ENCODE measurements around the gene OSBPL5.
A peak's percentile ranks its signal among the peaks of the same experiment; 100 is the strongest.
"Not testable (repeated sequence)": the region's sequence is repeated elsewhere in the genome, so short reads cannot be mapped to it uniquely, and the experiment has no call there.

The OSBPL5 gene

DNA sequence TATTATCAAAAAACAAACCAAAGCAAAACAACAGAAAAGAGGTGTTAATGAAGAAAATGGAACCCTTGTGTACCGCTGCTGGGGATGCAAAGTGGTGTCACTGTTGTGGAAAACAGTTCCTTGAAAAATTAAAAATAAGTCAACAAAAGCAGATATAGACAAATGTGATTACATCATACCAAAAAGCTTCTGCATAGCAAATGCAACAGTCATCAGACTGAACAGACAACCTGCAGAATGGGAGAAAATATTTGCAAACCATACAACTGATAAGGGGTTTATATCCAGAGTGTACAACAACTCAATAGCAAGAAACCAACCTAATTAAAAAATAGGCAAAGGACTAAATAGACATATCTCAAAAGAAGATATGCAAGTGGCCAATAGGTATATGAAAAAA, 85.0 kb downstream of the OSBPL5 start:
- no peak for DNase-seq

GRCh38 chr11:3077846-3078440, 87.2 kb downstream of the OSBPL5 start:
- DNase-seq: no peak

- no peak for DNase-seq
Measured at GRCh38 chr11:3077189-3077836, 87.8 kb downstream of the OSBPL5 start.

DNA sequence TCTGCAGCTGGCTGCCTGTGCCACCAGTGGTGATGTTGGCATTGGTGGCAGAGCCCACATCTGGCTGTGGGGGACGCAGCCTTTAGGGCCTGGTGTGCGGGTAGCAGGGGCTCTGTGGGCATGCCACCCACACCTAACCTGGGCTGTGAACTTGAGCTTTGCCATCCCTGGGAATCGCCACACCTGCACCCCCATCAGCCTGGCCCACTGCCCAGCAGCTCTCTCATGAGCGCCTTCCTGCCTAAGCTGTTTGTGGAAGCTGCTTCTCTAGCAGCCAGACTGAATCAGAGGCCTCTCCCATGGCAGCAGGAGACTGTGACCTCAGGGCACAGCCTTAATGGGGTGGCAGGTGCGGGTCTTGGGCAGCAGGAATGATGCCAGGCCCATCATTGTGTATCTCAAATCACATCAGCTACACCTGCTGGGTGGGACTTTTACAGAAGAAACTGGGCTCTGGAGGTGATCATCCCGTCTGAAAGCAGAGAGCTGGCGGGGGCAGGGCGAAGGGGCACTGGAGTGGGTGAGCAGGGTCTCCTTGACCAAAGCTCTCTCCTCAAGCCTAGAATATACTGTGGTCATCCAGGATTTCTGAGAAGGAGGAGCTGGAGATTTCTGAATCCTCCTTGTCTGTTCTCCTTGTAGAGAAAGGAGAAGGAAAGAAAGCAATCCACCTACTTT, 90.1 kb downstream of the OSBPL5 start:
- DNase-seq: no peak

DNA sequence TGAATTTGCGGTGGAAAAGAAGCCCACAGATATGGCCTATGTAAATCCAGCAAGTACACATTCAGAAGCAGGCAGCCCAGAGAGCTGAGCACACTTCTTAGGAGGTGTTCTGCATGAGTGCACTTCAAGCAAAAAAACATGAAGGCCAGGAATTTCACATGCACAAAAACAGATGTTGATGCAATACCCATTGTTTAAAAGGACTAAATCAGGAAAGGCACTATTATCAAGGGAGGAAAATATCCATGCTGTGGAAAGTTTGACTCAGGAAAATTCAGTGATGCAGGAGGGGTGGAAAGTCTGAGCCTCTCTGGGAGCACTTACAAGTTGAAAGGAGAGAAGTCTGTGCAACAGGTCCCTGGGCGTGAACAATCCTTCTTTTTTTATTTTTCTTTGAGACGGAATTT, 92.1 kb downstream of the OSBPL5 start:
- no peak for DNase-seq

GRCh38 chr11:3069425-3069824, 95.7 kb downstream of the OSBPL5 start:
- no peak for DNase-seq

GRCh38 chr11:3066308-3066707, 98.8 kb downstream of the OSBPL5 start:
- DNase-seq: not testable (repeated sequence)

GRCh38 chr11:3064709-3065108, 100.4 kb downstream of the OSBPL5 start:
- not testable (repeated sequence) for DNase-seq

GRCh38 chr11:3063876-3064275, 101.2 kb downstream of the OSBPL5 start:
- DNase-seq: not testable (repeated sequence)

DNA sequence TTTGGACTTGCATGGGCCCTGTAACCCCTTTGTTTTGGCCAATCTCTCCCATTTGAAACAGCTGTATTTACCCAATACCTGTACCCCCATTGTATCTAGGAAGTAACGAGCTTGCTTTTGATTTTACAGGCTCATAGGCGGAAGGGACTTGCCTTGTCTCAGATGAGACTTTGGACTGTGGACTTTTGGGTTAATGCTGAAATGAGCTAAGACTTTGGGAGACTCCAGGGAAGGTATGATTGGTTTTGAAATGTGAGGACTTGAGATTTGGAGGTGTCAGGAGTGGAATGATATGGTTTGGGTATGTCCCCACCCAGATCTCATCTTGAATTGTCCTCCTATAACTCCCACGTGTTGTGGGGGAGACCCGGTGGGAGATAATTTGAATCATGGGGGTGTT, 101.7 kb downstream of the OSBPL5 start:
- not testable (repeated sequence) for DNase-seq

DNA sequence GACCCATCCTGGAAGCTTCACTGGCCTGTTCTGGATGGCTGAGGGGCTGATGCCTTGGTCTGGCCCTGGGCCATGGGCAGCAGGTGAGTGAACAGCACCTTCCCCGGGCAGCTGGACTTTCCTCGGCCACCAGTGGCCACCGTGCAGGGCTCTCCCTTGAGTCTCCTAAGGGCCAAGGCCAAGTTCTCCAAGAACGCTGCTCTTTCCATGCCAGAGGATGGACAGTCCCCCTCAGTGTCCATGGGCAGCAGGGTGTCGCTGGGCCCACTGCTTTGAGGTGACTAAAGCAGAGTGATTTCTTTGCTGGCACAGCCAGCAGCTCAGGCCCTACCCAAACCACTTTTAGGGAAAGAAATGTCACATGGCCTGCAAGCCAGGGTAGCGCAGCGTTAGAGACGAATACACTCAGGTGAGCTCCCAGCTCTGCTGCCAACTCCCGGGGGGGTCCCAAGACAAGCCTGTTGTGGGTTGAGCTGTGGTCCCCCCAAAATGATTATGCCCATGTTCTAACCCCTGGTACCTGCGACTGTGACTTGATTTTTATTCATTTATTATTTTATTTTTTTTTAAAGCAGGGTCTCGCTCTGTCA, 104.6 kb downstream of the OSBPL5 start:
- DNase-seq: no peak

DNA sequence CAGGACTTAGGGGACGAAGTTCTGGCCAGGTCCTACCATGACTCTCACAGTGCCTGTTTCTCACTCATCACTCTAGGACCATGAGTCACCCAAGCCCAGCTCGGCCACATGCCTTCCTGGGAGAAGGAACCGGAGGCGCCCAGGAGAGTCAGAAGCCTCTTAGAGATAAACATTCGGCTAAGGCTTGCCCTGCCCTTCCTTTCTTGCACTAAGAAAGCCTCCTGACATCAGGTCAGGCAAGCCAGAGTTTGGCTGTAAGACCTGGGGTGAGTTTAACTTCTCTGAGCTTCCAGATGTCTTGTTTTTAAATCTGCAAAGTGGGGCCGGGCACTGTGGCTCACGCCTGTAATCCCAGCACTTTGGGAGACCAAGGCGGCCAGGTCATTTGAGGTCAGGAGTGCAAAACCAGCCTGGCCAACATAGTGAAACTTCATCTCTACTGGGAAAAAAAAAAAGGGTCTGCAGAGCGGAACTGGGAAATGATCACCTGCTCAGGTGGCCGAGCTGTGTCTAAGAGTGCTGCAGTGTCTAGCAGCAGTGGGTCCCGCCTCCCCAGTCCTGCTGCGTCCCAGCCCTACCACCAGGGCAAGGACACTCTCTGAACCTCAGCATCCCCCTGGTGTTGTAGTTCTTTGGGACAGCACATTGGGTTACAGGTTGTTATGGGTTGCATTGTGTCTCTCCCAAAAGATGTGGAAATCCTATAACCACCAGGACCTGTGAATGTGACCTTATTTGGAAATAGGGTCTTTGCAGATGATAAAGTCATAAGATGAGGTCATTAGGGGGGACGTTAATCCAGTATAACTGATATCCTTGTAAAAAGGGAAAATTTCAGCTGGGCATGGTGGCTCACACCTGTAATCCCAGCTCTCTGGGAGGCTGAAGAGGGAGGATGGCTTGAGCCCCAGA, 106.1 kb downstream of the OSBPL5 start:
- DNase-seq: peak; percentile 3

- DNase-seq: peak; percentile 70
Measured at GRCh38 chr11:3057069-3057963, 107.8 kb downstream of the OSBPL5 start, which contains the start of gene CARS1. Gene CARS1, minus strand, starts transcription at chr11:3057423. Its CDS starts 56 bp downstream, at chr11:3057367.

GRCh38 chr11:3056296-3057068, 108.6 kb downstream of the OSBPL5 start:
- no peak for DNase-seq

DNA sequence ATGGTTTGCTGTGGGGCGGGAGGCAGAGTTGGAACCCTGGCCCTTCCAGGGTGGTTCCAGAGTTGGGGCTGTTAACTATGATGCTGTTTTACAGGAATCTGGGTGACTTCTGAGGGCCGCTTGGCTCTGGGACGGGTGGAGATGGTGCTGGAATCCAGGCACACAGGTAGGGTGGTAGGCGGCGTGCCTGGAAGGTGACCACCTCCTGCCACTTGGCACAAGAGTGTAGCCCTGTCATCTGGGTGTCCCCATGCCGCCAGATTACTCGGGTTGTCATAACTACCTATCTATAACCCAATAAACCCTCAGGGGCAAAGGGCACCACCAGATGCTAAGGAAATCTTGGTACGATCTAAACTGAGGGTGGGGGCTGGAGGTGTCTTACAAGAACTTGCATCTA, 109.2 kb downstream of the OSBPL5 start:
- no peak for DNase-seq

- DNase-seq: no peak
Measured at GRCh38 chr11:3052567-3052966, 112.5 kb downstream of the OSBPL5 start.

DNA sequence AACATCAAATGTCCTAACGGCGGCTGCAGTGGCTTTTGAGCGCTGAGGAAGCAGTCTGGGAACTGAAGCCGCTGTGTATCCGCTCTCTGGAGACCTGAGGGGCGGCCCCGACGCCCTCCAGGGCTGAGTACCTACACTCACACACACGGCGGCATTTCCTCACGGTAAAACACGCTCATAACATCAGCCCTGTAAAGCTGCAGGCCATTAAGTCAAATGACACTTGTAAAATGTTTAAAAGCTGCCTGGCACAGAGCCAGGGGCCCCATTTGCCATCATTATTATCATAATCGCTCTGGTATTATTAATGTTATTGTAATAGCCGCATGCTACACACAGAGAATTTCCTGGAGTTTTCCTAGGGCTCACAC, 113.0 kb downstream of the OSBPL5 start:
- no peak for DNase-seq

DNA sequence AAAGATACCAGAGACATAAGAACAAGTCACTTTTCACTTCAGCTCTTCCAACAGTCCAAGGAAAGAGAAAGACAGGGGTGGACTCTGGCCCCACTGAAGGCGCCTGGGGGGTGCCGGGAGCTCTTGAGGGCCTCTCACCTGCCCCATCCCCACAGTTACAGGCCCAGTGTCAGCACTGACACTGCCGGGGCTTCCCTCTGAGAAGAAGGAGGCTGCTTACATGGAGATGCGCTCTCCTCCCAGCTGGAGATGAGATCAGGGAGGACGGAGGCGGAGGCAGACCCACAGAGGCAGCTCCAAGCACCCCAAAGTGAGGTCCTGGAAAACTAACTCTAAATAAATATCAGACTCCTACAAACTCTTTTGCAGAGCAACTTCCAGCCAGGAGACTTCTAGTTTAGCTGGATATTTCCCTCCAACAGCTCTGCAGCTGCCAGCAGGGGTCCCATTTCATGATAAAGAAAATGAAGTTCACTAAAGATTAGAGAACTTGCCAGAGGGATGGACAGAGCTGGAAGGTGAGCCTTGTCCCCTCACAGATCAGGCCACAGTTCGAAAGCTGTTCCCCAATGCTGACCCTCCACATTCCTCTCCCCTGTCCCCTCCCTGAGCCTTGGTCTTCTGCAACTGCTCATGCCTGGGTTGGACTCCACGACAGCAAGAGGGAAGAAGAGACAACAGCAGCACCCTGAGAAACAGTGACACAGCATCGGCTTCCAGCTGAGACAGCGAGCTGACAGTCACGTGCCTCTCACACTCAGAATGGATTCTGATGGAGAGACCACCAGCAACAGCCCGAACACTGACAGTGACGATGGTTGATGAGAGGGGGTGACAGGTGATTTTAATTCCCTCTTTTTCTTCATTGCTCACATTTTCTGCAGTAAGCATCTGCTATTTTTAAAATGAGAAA, 113.7 kb downstream of the OSBPL5 start:
- no peak for DNase-seq

DNA sequence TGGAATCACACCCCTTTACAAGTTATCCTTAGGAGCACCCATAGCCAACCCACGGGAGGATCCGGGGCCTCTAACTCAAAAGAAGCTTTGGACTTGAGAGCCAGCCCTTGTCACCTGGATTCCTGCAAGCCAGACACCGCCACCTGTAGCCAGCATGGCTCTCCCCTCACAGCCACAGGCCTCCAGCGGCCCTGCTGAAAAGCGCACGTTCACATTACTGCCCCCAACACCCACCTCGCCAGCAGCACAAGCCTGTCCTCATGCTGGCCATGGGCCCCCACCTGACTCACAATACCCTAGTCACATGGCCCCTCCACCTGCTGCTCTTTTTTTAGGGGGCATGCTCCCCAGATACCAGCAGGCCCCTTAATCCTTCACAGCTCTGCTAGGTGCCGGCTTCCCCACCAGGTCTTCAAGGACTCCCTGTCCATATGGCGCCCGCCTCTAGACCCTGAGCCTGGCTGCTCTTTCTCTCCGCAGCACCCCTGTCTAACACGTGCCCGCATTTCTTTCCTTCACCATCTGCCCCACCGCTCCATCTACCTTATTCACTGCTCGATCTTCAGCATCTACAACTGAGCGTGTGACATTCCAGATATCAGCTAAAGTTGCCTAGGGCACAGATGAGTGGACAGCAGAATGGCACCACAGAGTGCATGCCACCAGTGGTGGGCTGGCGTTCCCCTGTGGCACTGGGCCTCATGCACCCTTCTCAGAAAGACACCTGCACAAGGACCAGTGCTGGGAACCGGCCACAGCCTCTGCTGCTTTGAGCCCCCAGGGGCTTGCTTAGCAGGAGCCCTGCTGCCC, 114.5 kb downstream of the OSBPL5 start:
- DNase-seq: no peak

Data from GOT3 (cell line).